GM21717 (cell line): ENCODE measurements around the gene MT1X.

ENCODE experiments used
- ATAC-seq: cut with Tn5 transposase; IDR thresholded peaks from one replicate; pipeline ENCODE4 v1.9.1; 2021; ENCODE audit warnings: mild to moderate bottlenecking, moderate library complexity; ENCODE audit not compliant: unreplicated experiment

MT1X gene

DNA sequence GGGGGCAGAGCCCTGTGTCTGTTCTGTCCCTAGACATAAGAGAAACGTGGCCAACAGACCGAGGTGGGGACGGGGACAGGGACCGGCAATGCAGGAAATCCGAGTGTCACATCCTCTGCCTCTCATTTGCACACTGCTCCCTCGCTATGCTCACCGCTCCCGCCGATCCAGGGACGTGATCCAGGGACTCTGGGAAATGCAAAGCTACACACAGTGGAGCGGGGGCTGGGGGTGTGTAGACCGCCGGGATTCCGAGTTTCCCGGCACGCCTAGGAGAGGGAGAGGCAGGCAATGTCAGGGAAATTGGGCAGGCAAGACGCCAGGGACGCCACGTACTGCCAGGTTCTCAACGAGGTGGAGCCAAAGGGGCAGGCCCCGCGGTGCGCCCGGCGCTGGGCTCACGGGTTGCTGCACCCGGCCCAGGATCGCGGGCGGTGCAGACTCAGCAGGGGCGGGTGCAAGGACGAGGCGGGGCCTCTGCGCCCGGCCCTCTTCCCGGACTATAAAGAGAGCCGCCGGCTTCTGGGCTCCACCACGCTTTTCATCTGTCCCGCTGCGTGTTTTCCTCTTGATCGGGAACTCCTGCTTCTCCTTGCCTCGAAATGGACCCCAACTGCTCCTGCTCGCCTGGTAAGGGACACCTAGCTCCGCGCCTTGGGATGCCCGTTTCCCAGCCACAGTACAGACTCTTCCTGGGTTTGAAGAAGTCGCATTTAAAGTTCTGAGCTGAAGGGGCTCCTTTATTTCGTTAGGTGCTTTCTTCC, at the start of gene MT1X:
Gene MT1X (plus strand): TSS at position 532 of the 764 bp plus-strand sequence. CDS start 71 bp downstream, at position 603.
- ATAC-seq: peak; percentile 98

DNA sequence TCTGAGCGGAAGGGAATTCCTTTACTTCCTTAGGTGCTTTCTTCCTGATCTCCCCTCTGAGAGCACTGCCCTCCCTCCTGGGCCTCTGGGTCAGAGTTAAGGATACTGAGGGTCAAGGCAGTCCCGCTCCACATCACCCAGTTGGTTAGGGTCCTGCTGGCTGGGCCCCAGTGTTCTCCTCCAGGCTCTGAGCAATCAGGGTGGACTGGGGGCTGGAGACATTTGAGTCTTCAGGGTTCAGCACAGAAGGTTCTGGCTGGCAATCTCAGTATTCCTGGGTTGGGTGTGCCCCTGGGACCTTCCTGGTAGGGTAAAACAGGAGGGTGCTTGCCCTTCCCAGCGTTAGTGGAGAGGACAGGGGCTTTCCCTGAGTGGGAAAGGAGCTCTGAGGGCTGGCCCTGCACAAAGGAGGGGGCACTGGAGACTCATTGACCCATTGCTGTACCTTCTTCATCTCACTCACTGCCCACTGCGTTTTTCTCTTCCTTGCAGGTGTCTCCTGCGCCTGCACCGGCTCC, 49.4 kb upstream of the MT1X start:
- ATAC-seq: no peak

DNA sequence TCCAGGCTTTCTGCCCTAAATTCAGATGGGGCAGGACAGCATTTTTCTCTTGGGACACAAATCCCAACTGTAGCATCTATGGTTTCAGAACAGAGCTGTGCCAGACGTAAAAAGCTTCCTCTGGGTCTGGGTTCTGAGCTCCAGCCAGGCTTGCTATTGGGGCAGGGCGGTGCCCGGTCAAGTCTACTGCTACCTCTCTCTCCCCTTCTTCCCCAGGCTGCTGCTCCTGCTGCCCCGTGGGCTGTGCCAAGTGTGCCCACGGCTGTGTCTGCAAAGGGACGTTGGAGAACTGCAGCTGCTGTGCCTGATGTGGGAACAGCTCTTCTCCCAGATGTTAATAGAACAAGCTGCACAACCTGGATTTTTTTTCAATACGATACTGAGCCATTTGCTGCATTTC, 48.7 kb upstream of the MT1X start:
- no peak for ATAC-seq

DNA sequence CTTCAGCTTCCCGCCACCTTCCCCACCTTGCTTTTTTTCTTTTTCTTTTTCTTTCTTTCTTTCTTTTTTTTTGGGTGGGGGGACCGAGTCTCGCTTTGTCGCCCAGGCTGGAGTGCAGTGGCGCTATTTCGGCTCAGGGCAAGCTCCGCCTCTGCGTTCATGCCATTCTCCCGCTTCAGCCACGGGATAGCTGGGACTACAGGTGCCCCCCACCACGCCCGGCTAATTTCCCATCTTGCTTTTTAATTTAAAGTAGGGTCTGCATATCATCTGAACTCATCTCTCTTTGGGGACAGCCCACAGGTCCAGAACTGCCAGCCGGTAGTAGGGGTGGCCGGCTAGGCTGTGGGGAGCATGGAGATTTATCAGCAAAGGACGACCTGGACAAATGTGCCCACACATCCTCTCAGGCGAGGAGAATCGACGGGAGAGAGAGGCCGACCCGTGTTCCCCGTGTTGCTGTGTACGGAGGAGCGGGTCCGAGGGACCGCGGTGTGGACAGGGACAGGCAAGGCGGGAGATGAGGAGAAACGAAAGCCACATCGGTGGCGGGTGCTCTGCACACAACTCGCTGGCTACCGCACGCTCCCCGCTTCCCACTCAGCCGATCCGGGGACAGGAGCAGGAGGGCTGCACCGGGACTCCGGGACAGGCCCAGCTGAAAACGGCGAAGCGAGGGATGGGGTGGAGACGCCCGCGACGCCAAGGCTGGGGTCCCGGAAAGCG, 47.4 kb upstream of the MT1X start:
- ATAC-seq: no peak

DNA sequence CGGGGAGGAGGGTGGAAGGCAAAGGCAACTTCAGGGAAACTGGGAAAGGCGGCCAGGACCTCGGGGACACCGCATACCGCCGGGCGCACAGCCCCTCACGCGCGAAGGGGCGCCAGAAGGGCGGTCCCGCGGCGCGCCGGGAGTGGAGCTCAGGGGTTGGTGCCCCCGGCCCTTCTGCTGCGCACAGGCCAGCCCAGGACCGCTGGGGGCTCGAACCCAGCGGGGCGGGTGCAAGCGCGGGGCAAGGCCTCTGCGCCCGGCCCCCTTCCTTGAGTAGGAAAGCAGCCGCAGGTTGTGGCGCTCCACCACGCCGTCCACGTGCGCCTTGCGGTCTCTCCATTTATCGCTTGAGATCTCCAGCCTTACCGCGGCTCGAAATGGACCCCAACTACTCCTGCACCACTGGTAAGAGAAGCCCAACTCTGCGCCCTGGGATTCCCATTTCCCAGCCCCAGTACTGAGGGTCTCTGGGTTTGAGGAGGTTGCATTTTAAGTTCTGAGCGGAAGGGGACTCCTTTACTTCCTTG, 46.8 kb upstream of the MT1X start:
- ATAC-seq: no peak

DNA sequence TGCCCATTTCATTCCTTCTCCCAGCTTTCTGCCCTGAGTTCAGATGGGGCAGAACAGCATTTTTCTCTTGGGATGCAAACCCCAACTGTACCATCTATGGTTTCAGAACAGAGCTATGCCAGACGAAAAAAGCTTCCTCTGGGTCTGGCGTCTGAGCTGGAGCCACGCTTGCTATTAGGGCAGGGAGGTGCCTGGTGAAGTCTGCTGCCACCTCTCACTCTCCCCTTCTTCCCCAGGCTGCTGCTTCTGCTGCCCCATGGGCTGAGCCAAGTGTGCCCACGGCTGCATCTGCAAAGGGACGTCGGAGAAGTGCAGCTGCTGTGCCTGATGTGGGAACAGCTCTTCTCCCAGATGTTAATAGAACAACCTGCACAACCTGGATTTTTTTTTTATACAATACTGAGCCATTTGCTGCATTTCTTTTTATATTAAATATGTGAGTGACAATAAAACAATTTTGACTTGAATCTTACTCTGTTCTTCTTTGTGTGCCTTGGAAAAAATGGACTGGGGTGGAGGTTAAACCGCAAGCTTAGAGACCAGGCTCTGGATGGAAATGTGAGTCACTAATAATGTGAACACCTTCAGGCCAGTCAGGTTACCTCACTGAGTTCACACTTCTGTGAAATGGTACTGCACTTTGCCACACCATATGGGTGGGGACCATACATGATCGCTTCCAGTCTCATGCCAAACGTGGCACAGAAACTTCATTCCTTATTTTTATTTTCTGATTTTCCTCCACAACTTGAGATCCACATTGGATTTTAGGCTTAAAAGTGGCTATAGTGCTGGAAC, 45.5 kb upstream of the MT1X start:
- no peak for ATAC-seq

DNA sequence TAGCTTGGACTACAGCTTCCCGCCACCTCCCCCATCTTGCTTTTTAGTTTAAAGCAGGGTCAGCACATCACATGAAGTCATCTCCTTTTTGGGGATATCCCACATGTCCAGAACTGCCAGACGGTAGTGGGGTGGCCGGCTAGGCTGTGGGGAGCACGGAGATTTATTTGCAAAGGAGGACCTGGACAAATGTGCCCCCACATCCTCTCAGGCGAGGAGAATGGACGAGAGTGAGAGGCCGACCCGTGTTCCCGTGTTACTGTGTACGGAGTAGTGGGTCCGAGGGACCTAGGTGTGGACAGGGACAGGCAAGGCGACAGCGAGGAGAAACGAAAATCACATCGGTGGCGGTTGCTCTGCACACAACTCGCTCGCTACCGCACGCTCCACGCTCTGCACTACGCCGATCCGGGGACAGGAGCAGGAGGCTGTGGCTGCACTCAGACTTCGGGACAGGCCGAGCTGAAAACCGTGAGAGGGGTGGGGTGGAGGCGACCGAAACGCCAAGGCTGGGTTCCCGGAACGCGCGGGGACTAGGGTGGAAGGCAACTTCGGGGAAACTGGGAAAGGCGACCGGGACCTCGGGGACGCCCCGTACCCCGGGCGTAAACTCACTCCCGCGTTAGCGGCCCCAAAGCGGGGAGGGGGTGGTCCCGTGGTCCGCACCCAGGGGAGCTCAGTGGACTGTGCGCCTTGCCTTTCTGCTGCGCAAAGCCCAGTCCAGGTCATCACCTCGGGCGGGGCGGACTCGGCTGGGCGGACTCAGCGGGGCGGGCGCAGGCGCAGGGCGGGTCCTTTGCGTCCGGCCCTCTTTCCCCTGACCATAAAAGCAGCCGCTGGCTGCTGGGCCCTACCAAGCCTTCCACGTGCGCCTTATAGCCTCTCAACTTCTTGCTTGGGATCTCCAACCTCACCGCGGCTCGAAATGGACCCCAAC, 44.2 kb upstream of the MT1X start, which contains the start of gene MT1A:
Gene MT1A (plus strand): TSS at position 853 of the 937 bp plus-strand sequence. CDS start 73 bp downstream, at position 926.
- no peak for ATAC-seq

DNA sequence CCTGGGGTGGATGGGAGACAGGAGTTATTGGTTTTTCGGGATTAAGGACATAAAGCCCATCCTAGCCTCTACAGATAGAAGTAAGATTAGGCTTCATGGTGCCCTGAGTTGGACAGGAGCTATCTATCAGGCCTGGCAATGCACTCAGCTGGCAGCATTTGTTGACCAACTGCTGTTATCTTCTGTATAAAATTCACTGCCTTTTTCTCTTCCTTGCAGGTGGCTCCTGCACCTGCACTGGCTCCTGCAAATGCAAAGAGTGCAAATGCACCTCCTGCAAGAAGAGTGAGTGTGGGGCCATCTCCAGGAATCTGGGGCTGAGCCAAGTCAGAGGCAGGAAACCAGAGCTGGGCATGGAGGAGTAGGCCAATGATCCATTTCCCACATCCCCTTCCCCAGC, 43.2 kb upstream of the MT1X start:
- no peak for ATAC-seq

DNA sequence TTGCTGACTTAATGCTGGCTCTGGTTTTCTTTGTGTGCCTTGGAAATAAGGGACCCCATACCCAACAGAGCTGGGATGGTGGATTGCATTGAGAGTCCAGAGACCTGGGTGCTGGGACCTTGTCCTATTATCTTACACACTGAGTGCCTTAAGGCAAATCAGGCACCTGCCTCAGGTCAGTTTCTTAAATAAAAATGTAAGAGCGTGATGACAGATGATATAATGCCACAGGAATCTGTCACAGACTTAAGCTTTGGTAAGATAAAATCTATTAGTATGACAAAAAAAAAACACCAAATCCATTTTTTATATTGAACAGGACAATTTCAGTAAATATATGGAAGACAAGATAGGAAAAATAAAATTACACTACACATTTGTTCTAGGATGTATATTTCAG, 42.2 kb upstream of the MT1X start:
- no peak for ATAC-seq

DNA sequence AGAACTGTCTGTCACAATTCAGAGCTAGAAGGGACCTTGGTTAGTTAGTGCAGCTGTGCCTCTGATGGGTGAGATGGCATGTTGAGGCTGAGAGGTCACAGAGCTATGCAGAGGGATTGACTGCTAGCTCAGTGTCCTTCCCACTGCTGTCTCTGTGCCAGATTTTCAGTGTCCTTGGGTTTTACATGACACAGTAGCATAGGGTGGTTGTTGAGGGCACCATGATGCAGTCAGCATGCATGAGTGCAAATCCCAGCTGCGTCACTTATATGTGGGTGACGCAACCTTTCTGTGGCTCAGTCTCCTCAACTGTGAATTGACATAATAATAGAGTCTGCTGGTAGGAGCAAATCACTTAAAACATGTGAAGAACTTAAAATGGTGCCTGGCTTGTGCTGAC, 41.1 kb upstream of the MT1X start:
- ATAC-seq: no peak

DNA sequence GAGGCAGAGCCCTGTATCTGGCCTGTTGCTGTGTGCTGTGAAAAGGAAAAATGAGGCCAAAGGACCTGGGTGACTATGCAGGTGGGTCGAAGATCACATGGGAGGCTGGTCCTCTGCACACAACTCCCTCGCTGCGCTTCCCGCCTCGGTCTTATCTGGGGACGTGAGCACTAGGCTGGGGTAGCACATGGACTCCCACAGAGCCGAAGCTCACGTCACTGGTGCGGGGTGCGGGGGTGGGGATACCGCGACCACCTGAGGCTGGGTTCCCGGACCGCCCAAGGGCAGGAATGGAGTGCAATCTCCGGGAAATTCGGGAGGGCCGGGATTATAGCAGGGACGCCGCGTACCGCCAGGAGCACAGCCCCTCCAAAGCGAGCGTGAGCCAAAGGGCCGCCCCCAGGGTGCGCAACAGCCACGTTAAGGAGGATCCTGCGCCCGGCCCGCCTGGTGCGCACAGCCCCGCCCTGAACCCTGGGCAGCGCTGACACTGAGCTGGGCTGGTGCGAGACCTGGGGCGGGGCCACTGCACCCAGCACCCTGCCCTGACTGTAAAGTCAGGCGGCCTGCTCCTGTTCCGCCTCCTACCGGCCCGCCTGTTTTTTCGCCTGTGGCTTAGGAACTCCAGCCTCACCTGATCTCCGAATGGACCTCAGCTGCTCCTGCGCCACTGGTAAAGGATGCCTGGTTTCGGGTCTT, 39.0 kb upstream of the MT1X start:
- no peak for ATAC-seq

DNA sequence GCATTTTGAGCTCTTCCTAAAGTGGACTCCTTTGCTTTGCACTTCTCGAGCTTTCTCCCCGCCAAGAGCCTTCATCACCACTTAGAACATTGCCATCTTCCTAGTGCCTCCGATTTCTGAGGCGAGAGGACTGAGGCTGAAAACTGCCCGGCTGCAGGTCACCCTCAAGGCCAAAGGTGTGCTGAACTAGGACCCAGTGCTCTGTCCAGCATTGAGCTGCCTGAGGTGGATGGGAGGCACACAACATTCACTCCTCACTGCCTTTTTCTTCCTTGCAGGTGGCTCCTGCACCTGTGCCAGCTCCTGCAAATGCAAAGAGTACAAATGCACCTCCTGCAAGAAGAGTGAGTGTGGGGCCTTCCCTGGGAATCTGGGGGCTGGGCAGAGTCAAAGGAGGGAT, 38.4 kb upstream of the MT1X start:
- ATAC-seq: no peak

DNA sequence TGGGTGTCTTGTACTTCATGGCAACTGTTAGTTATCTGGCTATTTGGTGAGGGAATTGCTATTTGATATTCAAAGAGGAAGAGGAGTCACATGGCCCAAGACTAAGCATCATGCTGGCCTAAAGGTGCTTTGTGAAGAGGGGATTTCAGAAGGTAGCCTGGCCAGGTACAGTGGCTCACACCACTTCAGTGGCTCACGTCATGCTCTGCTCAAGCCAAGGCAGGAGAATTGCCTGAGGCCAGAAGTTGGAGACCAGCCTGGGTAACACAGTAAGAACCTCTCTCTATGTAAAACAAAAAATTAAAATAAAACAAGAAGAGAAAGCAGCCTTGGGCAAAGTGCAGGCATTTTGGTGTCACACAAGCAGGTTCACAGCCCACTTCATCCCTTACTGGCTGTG, 37.0 kb upstream of the MT1X start:
- no peak for ATAC-seq

DNA sequence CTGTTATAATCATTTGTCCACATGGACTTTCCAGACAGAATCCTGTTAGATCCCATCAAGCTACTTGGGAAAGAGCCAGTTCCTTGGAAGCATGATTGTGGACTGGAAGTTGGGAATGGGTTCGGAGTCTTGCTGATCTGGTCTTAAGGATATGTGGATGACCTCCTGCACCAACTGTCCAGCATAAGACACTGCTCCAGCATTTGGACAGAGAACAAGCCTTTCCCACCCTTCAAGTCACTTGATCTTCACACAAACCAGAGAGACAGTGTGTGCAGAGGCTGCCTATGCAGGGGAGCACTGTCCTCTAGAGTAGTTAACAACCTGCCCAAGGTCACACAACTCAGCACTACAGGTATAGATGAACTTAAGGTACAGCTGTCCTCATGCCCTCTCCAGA, 36.4 kb upstream of the MT1X start:
- no peak for ATAC-seq

DNA sequence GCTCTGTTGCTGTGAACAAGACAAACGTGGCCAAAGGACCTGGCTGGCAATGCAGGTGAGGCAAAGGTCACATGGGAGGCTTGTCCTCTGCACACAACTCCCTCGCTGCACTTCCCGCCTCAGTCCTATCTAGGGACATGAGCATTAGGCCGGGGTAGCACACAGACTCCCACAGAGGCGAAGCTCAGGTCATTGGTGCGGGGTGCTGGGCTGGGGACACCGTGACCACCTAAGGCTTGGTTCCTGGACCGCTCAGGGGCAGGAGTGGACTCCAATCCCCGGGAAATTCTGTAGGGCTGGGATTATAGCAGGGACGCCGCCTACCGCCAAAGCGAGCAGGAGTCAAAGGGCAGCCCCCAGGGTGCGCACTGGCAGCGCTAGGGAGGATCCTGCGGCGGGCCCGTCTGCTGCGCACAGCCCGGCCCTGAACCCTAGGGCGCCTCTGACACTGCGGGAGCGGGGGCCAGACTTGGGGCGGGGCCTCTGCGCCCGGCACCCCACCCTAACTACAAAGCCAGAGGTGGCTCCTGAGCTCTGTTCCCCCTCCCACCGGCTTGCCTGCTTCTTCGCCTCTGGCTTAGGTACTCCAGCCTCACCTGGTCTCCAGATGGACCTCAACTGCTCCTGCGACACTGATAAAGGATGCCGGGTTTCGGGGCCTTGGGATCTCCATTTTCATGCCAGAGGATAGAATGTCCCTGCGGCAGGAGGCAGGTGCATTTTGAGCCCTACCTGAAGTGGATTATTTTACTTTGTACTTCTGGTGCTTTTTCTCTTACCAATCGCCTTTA, 34.4 kb upstream of the MT1X start:
- ATAC-seq: no peak

DNA sequence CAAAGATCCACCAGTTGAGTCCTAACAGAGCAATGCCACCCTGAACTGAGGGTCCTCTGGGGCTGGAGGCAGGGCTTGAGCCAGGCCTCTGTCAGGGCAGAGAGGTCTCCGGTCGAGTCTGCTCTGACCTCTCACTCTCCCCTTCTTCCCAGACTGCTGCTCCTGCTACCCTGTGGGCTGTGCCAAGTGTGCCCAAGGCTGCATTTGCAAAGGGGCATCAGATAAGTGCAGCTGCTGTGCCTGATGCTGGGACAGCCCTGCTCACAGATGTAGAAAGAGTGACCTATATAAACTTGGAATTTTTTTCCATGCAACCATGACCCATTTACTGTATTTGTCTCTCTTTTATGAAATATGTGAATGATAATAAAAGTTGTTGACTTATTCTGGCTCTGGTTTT, 33.0 kb upstream of the MT1X start:
- ATAC-seq: no peak

DNA sequence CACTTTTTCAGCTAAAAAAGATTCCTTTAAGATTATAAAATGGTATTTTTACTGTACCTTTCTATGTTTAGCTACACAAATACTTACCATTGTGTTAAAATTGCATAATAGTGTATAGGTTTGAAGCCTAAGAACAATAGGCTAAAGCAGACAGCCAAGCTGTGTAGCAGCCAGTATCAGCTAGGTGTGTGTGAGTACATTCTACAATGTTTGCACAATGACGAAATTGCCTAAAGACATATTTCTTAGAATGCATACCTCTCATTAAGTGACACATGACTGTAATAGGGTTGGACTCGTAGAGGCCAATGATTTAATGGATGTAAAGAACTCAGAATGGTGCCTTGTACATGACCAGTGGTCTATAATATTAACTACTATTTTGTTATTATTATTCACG, 32.5 kb upstream of the MT1X start:
- no peak for ATAC-seq

DNA sequence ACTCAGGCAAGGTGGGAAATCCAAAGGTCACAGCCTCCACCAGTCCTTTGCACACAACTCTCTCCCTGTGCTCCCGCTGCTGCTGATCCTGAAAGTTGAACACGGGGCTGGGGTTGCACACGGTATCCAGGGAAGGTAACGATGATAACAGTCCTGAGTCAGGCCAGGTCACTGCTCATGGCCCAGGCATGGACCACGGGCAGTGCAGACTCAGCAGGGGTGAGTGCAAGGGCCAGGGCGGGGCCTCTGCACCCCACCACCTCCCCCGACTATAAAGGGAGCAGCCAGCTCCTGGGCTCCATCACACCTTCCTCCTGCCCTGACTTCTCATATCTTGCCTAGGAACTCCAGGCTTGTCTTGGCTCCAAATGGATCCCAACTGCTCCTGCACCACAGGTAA, 30.7 kb upstream of the MT1X start, which contains the start of gene MT1B:
Gene MT1B (plus strand): TSS at position 301 of the 400 bp plus-strand sequence. CDS start 68 bp downstream, at position 369.
- ATAC-seq: no peak
